ENCODE data around the gene EPHA8. TPM values are rescaled to one million over a fixed set of nuclear protein-coding genes. Genes with fewer than 3 reads are reported as not detected.

Gene EPHA8
- total RNA-seq, 1 experiment from 2014 or later, result not detected

GRCh38 chr1:22626237-22627157, 63.2 kb downstream of the EPHA8 start:
- no peak for DNase-seq (ENCODE audit: low read depth)
- in situ Hi-C loops (cut with HindIII; ENCODE audit: low pct_unique_long_range_greater_than_20kb, low sequenced_read_pairs), result no loop called here

DNA sequence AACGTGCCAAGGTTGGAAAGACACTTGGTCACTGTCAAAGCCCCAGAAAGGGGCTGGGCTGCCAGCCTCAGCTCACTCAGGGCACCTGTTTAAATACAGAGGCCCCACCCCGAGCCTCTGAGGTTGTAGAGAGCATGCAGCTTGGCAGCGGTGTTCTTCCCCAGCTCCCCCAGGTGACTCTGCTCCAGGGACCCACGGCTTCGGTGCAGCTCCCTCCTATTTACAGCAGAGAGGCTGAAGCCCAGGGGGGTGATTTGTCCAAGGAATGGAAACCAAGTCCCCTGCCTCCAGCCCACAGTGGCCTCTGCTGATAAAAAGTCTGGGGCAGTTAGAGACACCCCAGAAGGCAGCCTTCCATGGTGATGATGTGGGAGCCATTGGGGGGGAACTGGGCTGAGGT, 64.0 kb downstream of the EPHA8 start:
- no peak for DNase-seq (ENCODE audit: low read depth)
- in situ Hi-C loops (cut with HindIII; ENCODE audit: low pct_unique_long_range_greater_than_20kb, low sequenced_read_pairs), result no loop called here

- in situ Hi-C loops (cut with HindIII; ENCODE audit: low pct_unique_long_range_greater_than_20kb, low sequenced_read_pairs), result no loop called here
- no peak for DNase-seq (ENCODE audit: low read depth)
These were observed 65.6 kb downstream of the EPHA8 start for GRCh38 chr1:22628698-22629444.

- no peak for DNase-seq (ENCODE audit: low read depth)
- in situ Hi-C loops (cut with HindIII; ENCODE audit: low pct_unique_long_range_greater_than_20kb, low sequenced_read_pairs), result no loop called here
These were observed 66.6 kb downstream of the EPHA8 start for GRCh38 chr1:22629886-22630285.

DNA sequence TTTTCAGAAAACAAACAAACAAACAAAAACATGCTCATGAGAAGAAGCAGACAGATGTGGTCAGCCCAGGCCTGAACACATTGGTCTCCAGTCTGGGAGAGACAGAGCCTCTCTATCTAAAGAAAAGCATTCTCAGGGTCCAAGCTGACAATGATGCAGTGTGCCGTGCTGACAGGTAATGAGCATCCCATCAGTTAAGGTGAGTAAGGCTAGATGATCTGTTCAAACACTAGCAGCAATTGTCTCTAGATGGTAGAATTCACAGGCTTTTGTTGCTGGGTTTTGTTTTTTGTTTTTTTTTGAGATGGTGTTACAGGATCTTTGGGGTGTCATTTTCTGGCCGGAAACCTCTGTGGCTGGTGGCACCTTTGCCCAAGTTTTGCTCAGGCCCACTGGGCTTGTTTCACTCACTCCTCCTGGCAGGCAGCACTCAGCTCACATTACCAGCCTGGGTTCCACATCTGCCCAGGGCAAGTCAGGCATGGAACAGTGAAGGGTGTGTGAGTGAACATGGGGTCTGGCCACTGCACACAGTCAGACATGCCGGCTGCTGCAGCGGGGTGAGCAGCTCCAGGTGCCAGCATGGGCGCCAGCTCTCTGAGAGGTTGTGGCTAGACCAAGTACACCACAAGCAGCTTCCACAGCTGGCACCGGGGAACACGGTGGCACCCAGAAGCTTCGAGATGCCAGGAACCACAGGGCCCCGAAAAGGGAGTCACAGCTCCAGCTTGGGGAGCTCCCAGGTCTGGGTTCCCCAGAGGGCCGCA, 70.6 kb downstream of the EPHA8 start:
- in situ Hi-C loops (cut with HindIII; ENCODE audit: low pct_unique_long_range_greater_than_20kb, low sequenced_read_pairs), result no loop called here
- DNase-seq (ENCODE audit: low read depth), result no peak

GRCh38 chr1:22635436-22635835, 72.1 kb downstream of the EPHA8 start:
- DNase-seq (ENCODE audit: low read depth), result no peak
- in situ Hi-C loops (cut with HindIII; ENCODE audit: low pct_unique_long_range_greater_than_20kb, low sequenced_read_pairs), result no loop called here

DNA sequence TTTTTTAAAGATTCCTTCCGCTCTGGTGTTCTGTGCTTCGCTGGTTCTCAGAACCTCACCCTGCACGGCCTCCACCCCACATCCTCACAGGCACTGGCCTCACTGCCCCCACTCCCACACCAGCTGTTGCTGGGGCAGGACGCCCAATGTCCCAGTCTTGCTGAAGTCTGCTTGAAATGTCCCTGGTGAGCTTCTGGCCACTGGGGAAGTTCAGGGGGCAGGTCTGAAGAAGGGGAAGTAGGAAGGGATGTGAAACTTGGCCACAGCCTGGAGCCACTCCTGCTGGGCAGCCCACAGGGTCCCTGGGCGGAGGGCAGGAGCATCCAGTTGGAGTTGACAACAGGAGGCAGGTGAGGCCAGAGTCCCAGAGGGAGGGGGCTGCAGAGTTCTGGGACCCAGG, 73.1 kb downstream of the EPHA8 start, which contains the start of gene C1QA:
Gene C1QA, plus strand, starts transcription at position 276 of the 400 bp plus-strand sequence. CDS start 989 bp downstream, outside the sequence.
- in situ Hi-C loops (cut with HindIII; ENCODE audit: low pct_unique_long_range_greater_than_20kb, low sequenced_read_pairs), result no loop called here
- no peak for DNase-seq (ENCODE audit: low read depth)

GRCh38 chr1:22636927-22637326, 73.6 kb downstream of the EPHA8 start:
- DNase-seq (ENCODE audit: low read depth), result no peak
- in situ Hi-C loops (cut with HindIII; ENCODE audit: low pct_unique_long_range_greater_than_20kb, low sequenced_read_pairs), result no loop called here

DNA sequence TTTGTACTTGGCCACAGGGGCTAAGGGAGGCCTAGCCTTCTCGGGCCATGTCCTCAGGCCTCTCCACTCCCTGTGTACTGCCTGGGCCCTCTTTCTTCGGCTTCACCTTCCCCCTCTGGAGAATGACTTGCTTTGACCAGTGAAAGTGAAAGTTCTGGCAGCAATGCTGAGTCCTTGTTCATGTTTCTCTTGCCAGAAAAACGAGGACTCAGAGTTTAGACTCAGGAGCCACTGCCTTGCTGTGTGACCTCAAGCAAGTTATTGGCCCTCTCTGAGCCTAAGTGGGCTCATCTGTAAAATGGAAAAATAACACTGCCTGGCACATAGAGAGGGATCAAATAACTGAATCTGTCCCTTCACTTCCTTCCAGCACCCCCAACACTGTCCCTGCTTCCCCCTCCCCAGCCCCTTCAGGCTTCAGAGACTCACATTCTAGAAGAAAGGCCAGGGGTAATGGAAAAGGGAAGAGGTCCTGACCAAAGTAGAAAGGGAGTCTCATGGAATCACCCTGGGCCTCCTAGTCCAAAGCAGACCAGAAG, 74.7 kb downstream of the EPHA8 start:
- in situ Hi-C loops (cut with HindIII; ENCODE audit: low pct_unique_long_range_greater_than_20kb, low sequenced_read_pairs), result no loop called here
- no peak for DNase-seq (ENCODE audit: low read depth)

GRCh38 chr1:22638476-22639234, 75.4 kb downstream of the EPHA8 start:
- DNase-seq (ENCODE audit: low read depth), result no peak
- in situ Hi-C loops (cut with HindIII; ENCODE audit: low pct_unique_long_range_greater_than_20kb, low sequenced_read_pairs), result no loop called here

- DNase-seq (ENCODE audit: low read depth), result no peak
- in situ Hi-C loops (cut with HindIII; ENCODE audit: low pct_unique_long_range_greater_than_20kb, low sequenced_read_pairs), result no loop called here
These were observed 76.0 kb downstream of the EPHA8 start for GRCh38 chr1:22639286-22639685.

GRCh38 chr1:22641247-22641646, 78.0 kb downstream of the EPHA8 start:
- DNase-seq (ENCODE audit: low read depth), result no peak
- in situ Hi-C loops (cut with HindIII; ENCODE audit: low pct_unique_long_range_greater_than_20kb, low sequenced_read_pairs), result no loop called here

DNA sequence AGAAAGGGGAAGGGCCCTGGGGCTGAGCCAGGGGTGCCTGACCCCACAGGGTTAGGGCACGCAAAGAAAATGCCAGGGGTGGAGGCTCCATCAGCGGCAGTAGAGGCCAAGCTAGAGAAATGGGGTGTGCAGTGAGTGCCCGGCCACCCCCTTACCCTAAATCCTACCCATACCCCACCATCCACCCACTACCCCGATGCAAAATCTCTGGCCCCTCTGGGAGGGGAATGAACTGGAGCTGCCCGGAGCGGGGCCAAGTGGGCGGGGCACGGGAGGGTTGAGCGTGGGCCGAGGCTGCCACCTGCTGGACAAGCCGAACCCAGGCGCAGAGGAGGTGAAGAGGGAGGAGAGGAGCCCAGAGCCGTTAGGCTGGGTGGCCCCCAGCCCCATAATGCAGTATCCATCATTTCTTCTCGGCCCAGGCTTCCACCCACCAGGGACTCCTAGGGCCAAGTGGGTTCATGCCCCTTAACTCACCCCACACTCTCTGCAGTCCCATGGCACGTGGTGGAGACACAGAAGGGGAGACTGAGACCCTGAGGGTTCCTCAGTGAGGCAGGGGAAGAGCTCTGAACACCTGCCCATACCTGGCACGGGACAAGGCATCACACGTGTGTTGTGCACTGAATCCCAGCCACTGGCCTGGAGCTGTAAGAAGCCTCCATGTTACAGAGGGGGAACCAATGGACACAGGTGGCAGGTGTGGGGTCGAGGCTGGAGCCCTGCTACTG, 78.8 kb downstream of the EPHA8 start:
- in situ Hi-C loops (cut with HindIII; ENCODE audit: low pct_unique_long_range_greater_than_20kb, low sequenced_read_pairs), result no loop called here
- peak; percentile 38 for DNase-seq (ENCODE audit: low read depth)

DNA sequence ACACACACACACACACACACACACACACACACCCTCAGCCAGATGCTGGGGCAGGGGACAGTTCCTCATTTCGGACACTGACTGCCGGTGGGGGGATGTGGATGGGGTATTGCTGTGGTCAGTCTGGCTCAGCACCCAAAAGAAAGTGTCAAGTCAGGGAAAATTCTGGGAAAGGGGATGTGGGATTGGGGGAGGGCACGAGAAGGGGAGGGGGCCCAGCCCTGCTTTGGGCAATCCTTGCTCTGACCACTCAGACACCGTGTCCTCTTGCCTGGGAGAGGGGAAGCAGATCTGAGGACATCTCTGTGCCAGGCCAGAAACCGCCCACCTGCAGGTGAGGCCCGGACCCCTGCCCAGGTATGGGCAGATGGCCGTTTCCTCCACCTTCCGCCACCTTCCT, 80.1 kb downstream of the EPHA8 start, which contains the start of gene C1QC:
Gene C1QC, plus strand, starts transcription at position 253 of the 400 bp plus-strand sequence. CDS start 391 bp downstream, outside the sequence.
- no peak for DNase-seq (ENCODE audit: low read depth)
- in situ Hi-C loops (cut with HindIII; ENCODE audit: low pct_unique_long_range_greater_than_20kb, low sequenced_read_pairs), result no loop called here

GRCh38 chr1:22643928-22644327, 80.6 kb downstream of the EPHA8 start:
- no peak for DNase-seq (ENCODE audit: low read depth)
- in situ Hi-C loops (cut with HindIII; ENCODE audit: low pct_unique_long_range_greater_than_20kb, low sequenced_read_pairs), result no loop called here

DNA sequence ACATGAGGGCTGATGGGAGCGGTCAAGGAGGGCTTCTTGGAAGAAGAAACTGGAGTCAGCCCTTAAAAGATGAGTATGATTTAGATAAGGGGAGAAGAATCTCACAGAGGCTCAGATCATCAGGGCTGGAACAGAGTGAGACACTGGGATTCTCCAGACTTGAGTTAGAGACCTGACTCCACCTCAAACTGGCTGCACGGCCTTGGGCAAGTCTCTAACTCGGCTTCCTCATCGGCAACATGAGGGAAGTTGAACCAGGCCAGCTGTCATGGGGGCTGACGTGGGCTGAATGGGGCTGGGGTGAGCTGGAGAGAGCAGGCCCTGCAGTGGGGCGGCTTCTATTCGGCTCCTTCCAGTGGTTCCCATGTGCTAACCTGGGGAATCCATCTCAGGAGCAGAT, 82.6 kb downstream of the EPHA8 start:
- in situ Hi-C loops (cut with HindIII; ENCODE audit: low pct_unique_long_range_greater_than_20kb, low sequenced_read_pairs), result no loop called here

GRCh38 chr1:22646384-22646783, 83.1 kb downstream of the EPHA8 start:
- in situ Hi-C loops (cut with HindIII; ENCODE audit: low pct_unique_long_range_greater_than_20kb, low sequenced_read_pairs), result no loop called here
- DNase-seq (ENCODE audit: low read depth), result no peak

More for the DNA sequence above, 82.6 kb downstream of the EPHA8 start:
- DNase-seq (ENCODE audit: low read depth), result no peak

Data from Caki2 (cell line).